ENCODE measurements around the gene RAB3D.
"Not testable (repeated sequence)": the region's sequence is repeated elsewhere in the genome, so short reads cannot be mapped to it uniquely, and the experiment has no call there.

RAB3D gene

GRCh38 chr19:11338121-11338520 is 1.3 kb downstream of the RAB3D start:
- DNase-seq (ENCODE audit: low read depth), result no peak

GRCh38 chr19:11337080-11337479 is 2.4 kb downstream of the RAB3D start:
- DNase-seq (ENCODE audit: low read depth), result no peak

- DNase-seq (ENCODE audit: low read depth), result no peak
These were observed 3.9 kb downstream of the RAB3D start for GRCh38 chr19:11335449-11336146.

GRCh38 chr19:11333838-11334237 is 5.6 kb downstream of the RAB3D start:
- not testable (repeated sequence) for DNase-seq (ENCODE audit: low read depth)

GRCh38 chr19:11332822-11333221 is 6.6 kb downstream of the RAB3D start:
- no peak for DNase-seq (ENCODE audit: low read depth)

- DNase-seq (ENCODE audit: low read depth), result no peak
These were observed 8.0 kb downstream of the RAB3D start for GRCh38 chr19:11331502-11331901.

GRCh38 chr19:11330127-11330526 is 9.3 kb downstream of the RAB3D start:
- DNase-seq (ENCODE audit: low read depth), result no peak

- no peak for DNase-seq (ENCODE audit: low read depth)
These were observed 13.9 kb downstream of the RAB3D start for GRCh38 chr19:11325544-11325943.

- DNase-seq (ENCODE audit: low read depth), result no peak
These were observed 14.6 kb downstream of the RAB3D start for GRCh38 chr19:11324748-11325389.

GRCh38 chr19:11324079-11324661 is 15.3 kb downstream of the RAB3D start:
- DNase-seq (ENCODE audit: low read depth), result peak; percentile 18

GRCh38 chr19:11323601-11324078 is 15.8 kb downstream of the RAB3D start:
- no peak for DNase-seq (ENCODE audit: low read depth)

GRCh38 chr19:11322269-11323024 is 17.0 kb downstream of the RAB3D start:
- no peak for DNase-seq (ENCODE audit: low read depth)

GRCh38 chr19:11321191-11322126 is 18.0 kb downstream of the RAB3D start:
- DNase-seq (ENCODE audit: low read depth), result no peak

- not testable (repeated sequence) for DNase-seq (ENCODE audit: low read depth)
These were observed 19.0 kb downstream of the RAB3D start for GRCh38 chr19:11320278-11320995.

- no peak for DNase-seq (ENCODE audit: low read depth)
These were observed 33.1 kb downstream of the RAB3D start for GRCh38 chr19:11306337-11306736.

- no peak for DNase-seq (ENCODE audit: low read depth)
These were observed 34.5 kb downstream of the RAB3D start for GRCh38 chr19:11304936-11305335.

- no peak for DNase-seq (ENCODE audit: low read depth)
These were observed 38.7 kb downstream of the RAB3D start for GRCh38 chr19:11300811-11301120.

- no peak for DNase-seq (ENCODE audit: low read depth)
These were observed 39.3 kb downstream of the RAB3D start for GRCh38 chr19:11299946-11300810.

GRCh38 chr19:11296264-11296663 is 43.2 kb downstream of the RAB3D start:
- no peak for DNase-seq (ENCODE audit: low read depth)

- no peak for DNase-seq (ENCODE audit: low read depth)
These were observed 43.7 kb downstream of the RAB3D start, which contains the start of gene TSPAN16 for GRCh38 chr19:11295665-11296245. TSPAN16 (plus strand) TSS chr19:11296160; CDS start chr19:11296298, 138 bp downstream.

All from activated T-cell treated with anti-CD3 and anti-CD28 coated beads for 48 hours (primary cell).